ENCODE measurements around the gene INSYN1.

The INSYN1 gene

DNA sequence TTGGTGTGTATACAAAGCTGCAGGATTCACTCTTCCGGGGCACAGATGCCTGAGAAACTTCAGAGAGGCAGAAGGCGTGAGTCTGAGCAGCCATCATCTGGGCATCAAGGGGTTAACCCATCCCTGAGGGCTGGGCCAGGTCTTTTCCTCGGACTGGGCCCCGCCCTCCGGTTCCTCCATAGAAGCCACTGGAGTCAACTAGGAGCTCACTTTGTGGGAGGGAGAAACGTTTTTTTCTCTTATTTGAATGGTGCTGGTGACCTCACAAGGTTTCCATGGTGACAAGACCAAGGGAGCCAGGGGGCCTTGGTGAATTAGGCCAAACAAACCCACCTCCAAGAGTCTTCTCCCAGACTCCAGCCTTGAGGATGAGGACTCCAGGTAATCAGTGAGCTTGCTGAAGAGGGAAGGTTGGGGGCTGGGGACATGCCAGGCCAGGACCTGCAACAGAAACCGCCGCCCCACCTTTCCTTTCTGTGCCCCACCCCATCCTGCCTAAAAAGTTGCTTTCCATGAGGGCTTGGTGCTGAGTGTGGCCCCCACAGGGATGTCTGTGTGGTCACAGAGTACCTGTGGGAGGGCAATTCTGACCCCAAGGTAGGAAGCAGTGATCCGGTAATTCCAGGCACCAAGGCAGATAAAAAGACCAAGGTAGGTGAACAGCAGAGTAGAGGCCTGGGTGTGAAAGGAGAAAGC, 14.8 kb upstream of the INSYN1 start:
- Histone ChIP-seq H3K9me3 (no peaks in the 10 kb centered on the region), H3K27me3 (peaks cover 0 to 18% of the 10 kb centered on the region in 2 donors), H3K27ac (no peak overlapping the region), H3K4me3 (no peak overlapping the region), H3K4me1 (no peaks in the 10 kb centered on the region), H3K36me3 (no peaks in the 10 kb centered on the region)
- no peak for DNase-seq
- intact Hi-C loops (cut with DNase I; ENCODE audit: low total_unique reads), result no loop called here
- TF ChIP-seq, protein P1, sequence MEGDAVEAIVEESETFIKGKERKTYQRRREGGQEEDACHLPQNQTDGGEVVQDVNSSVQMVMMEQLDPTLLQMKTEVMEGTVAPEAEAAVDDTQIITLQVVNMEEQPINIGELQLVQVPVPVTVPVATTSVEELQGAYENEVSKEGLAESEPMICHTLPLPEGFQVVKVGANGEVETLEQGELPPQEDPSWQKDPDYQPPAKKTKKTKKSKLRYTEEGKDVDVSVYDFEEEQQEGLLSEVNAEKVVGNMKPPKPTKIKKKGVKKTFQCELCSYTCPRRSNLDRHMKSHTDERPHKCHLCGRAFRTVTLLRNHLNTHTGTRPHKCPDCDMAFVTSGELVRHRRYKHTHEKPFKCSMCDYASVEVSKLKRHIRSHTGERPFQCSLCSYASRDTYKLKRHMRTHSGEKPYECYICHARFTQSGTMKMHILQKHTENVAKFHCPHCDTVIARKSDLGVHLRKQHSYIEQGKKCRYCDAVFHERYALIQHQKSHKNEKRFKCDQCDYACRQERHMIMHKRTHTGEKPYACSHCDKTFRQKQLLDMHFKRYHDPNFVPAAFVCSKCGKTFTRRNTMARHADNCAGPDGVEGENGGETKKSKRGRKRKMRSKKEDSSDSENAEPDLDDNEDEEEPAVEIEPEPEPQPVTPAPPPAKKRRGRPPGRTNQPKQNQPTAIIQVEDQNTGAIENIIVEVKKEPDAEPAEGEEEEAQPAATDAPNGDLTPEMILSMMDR (IDR thresholded peaks at IDR 0.05), result no peak

DNA sequence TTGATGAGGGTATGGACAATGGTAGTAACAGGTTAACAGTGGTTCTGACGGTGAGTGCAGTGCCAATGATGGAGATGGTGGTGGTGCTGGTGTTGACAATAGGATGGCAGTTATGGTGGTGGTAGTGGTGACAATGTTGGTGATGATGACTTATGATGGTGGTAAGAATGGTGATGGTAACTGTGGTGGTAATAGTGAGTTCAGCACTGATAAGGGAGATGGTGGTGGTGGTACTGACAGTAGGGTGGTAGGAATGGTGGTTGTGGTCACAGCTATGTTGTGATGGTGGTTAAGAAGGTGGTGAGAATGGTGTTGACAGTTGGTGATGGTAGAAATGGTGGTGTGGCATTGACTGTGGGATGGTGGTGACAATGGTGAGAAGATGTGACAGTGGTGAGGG, 13.4 kb upstream of the INSYN1 start:
- TF ChIP-seq, protein P1 (IDR thresholded peaks at IDR 0.05), result no peak
- H3K27me3 ChIP-seq, result peaks cover 0 to 26% of the 10 kb centered on the region in 2 donors
- intact Hi-C loops (cut with DNase I; ENCODE audit: low total_unique reads), result no loop called here
- H3K9me3 ChIP-seq, result no peaks in the 10 kb centered on the region
- no peaks in the 10 kb centered on the region for H3K4me1 ChIP-seq
- no peak overlapping the region for H3K4me3 ChIP-seq
- H3K36me3 ChIP-seq, result no peaks in the 10 kb centered on the region
- no peak for DNase-seq
- H3K27ac ChIP-seq, result no peak overlapping the region

DNA sequence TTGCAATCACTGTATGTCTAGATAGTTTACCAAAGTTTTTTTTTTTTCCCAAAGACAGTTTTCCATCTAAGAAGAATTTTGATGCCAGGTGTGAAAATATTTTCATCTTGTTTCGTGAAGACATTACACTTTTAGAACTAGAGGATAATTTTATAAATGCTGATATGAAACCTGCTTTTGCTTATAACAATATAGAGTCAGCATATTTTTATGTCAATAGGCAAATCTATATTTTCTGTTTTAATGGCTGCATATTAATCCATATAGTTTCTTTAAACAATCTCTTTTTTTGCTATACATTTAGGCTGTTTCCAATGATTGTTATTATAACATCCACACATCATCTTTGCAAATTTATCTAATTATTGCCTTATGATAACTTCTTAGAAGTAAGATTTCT, 12.6 kb upstream of the INSYN1 start:
- Histone ChIP-seq H3K9me3 (no peaks in the 10 kb centered on the region), H3K36me3 (no peaks in the 10 kb centered on the region), H3K27me3 (peaks cover 0 to 29% of the 10 kb centered on the region in 2 donors), H3K4me3 (no peak overlapping the region), H3K4me1 (no peaks in the 10 kb centered on the region), H3K27ac (no peak overlapping the region)
- TF ChIP-seq, protein P1 (IDR thresholded peaks at IDR 0.05), result no peak
- intact Hi-C loops (cut with DNase I; ENCODE audit: low total_unique reads), result no loop called here
- no peak for DNase-seq

DNA sequence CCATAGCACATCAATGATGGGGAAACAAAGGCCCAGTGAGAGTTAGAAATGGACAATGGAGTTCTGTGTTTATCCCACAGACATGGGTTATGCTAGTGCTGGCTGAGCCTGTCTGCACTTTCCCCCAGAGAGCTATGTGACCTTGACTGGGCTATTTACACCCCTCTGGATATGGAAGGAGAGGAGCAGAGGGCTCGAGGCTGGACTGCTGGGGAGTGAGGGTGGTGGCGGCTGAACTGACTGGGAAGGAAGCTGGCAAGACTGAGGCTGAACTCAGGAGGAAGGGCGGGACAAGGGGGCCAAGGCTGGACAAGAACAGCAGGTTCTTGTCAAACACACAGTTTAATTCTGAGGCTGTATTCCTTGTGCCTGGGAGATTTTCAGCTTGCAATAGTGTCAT, 10.8 kb upstream of the INSYN1 start:
- no peak overlapping the region for H3K27ac ChIP-seq
- peaks cover 0 to 43% of the 10 kb centered on the region in 2 donors for H3K27me3 ChIP-seq
- no peak for DNase-seq
- H3K4me3 ChIP-seq, result no peak overlapping the region
- intact Hi-C loops (cut with DNase I; ENCODE audit: low total_unique reads), result no loop called here
- H3K9me3 ChIP-seq, result no peaks in the 10 kb centered on the region
- TF ChIP-seq, protein P1 (IDR thresholded peaks at IDR 0.05), result no peak
- H3K4me1 ChIP-seq, result no peaks in the 10 kb centered on the region
- H3K36me3 ChIP-seq, result no peaks in the 10 kb centered on the region

DNA sequence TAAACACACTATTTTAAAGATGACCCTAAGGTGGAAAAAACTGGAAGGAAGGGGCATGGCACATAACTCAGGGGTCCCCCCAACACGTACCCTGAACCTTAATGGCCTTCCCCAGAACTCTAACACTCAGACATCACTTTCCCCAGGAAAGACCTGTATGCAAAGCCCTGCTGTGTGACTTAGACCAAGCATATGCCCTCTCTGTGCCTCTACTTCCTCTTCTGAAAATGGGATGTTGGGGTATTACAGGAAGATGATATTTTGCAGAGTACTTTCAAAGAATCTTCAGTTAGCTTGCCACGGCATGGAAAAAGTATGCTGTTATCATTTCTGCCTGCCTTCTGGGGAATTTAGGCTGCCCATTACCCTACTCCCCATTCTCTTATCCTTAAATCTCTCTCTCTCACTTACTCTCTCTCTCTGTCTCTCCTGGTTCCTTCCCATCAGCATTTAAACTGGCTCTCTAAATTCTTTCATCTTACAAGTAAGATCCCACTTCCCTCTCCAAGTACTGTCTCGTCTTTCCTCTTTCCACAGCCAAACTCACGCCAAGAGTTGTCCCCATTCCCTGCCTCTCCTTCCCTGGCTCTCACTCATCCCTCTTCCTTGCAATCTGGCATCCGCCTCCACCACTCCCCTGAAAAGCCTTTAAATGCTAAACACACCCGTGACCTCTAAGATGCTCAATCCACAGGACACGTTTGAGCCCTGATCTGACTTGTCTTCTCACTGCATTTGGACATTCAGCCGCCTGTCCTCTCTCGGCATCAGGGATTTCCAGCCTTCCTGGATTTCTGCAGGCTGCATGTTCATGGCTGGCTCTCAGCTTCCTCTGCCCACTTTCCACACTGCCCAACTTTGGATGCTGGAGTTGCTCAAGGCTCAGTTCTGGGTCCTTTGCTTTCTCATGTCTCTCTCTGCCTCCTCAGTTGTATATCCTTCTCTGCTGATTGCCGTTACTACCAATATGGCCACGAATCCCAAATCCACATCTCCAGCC, 7.5 kb upstream of the INSYN1 start:
- Histone ChIP-seq H3K27ac (no peak overlapping the region), H3K27me3 (peaks cover 0 to 62% of the 10 kb centered on the region in 2 donors), H3K36me3 (no peaks in the 10 kb centered on the region), H3K4me1 (no peaks in the 10 kb centered on the region), H3K4me3 (no peak overlapping the region), H3K9me3 (no peaks in the 10 kb centered on the region)
- TF ChIP-seq, protein P1 (IDR thresholded peaks at IDR 0.05), result no peak
- intact Hi-C loops (cut with DNase I; ENCODE audit: low total_unique reads), result no loop called here
- DNase-seq, result no peak
